Endothelial cell of umbilical vein (primary cell): ENCODE results near the gene PDE3B. TPM values are rescaled to one million over a fixed set of nuclear protein-coding genes. Genes with fewer than 3 reads are reported as not detected.

Experiments
- BruUV-seq: library from RNA; stranded (reverse); fragments of 400-500 nt; replicated peaks from 2 replicates; lab custom pipeline; 2021; lab: Mats Ljungman, UMichigan
- CTCF ChIA-PET: fragments of 300-600, 350-600 bp; sonication (Branson Sonifier 250); formaldehyde crosslinking; loops from one replicate; lab custom pipeline; 2021; ENCODE audit warnings: antibody characterized with exemption, inconsistent platforms; lab: Charles Lee
- POLR2A ChIA-PET: fragments of 300-600, 350-600 bp; sonication (Branson Sonifier 250); formaldehyde crosslinking; loops from one replicate; lab custom pipeline; 2021; ENCODE audit warnings: antibody characterized with exemption, inconsistent platforms; lab: Charles Lee
- DNase-seq: peaks from one replicate; pipeline ENCODE4 v3.0.0-alpha.2; 2011; ENCODE audit warnings: low read depth, low spot score
- FAIRE-seq: peaks from 2 replicates; lab custom pipeline; 2011; peaks lifted over from hg19 to GRCh38; lab: Jason Lieb, UNC
- H2AFZ ChIP-seq: 2 replicates; pipeline ENCODE4 v1.6.0; 2012; ENCODE audit warnings: low read depth, low read length, control low read depth, inconsistent platforms
- H3K27ac ChIP-seq: 2 replicates; pipeline ENCODE4 v1.5.1; 2011; ENCODE audit warnings: low read depth, mild to moderate bottlenecking, control low read depth, low read length, moderate library complexity; ENCODE audit not compliant: insufficient read depth
- H3K27me3 ChIP-seq, 2 experiments: 2 replicates each; pipeline versions ENCODE4 v1.6.0 to v1.6.1; 2011; ENCODE audit warnings: low read length in 2 of 2, mixed read lengths in 1 of 2; ENCODE audit not compliant: control insufficient read depth in 2 of 2, insufficient read depth in 2 of 2
- H3K36me3 ChIP-seq, 2 experiments: 2 replicates in 1 of 2; 3 replicates in 1 of 2; pipeline ENCODE4 v1.5.1; 2011; ENCODE audit warnings: low read length in 2 of 2, mild to moderate bottlenecking in 1 of 2, moderate library complexity in 1 of 2; ENCODE audit not compliant: control insufficient read depth in 2 of 2, insufficient read depth in 2 of 2; ENCODE audit errors: extremely low read depth in 1 of 2
- H3K4me1 ChIP-seq: 3 replicates; pipeline ENCODE4 v1.5.1; 2011; ENCODE audit warnings: mild to moderate bottlenecking, low read length; ENCODE audit not compliant: control insufficient read depth, insufficient read depth; ENCODE audit errors: extremely low read depth
- H3K4me2 ChIP-seq: 2 replicates; pipeline ENCODE4 v1.6.1; 2011; ENCODE audit warnings: low read length, control low read depth, mixed read lengths; ENCODE audit not compliant: insufficient read depth
- H3K4me3 ChIP-seq, 3 experiments: fragments of 200-600 bp in 1 of 3; sonication (generic), shearing (Covaris generic) in 1 of 3; replicated peaks in 1 of 3; 2 replicates each; pipeline ENCODE4 v1.5.1; 2011 to 2016; ENCODE audit warnings: control low read depth in 3 of 3, low read length in 3 of 3, mild to moderate bottlenecking in 2 of 3, inconsistent platforms in 1 of 3, low read depth in 1 of 3, moderate library complexity in 1 of 3; ENCODE audit not compliant: insufficient read depth in 1 of 3
- H3K79me2 ChIP-seq: 2 replicates; pipeline ENCODE4 v1.6.0; 2012; ENCODE audit warnings: low read length, inconsistent platforms; ENCODE audit not compliant: control insufficient read depth, insufficient read depth
- H3K9ac ChIP-seq: replicated peaks from 2 replicates; pipeline ENCODE3; 2011; ENCODE audit warnings: low read length, control low read depth; ENCODE audit not compliant: insufficient read depth; ENCODE audit errors: extremely low read depth
- H3K9me1 ChIP-seq: replicated peaks from 3 replicates; pipeline ENCODE4 v1.6.0; 2011; ENCODE audit warnings: mild to moderate bottlenecking, low read length; ENCODE audit not compliant: control insufficient read depth, insufficient read depth; ENCODE audit errors: extremely low read depth
- H3K9me3 ChIP-seq: replicated peaks from 2 replicates; pipeline ENCODE4 v1.5.1; 2012; ENCODE audit warnings: low read length, inconsistent platforms; ENCODE audit not compliant: control insufficient read depth, insufficient read depth
- H4K20me1 ChIP-seq: replicated peaks from 2 replicates; pipeline ENCODE3; 2011; ENCODE audit warnings: mild to moderate bottlenecking, low read length; ENCODE audit not compliant: control insufficient read depth, insufficient read depth; ENCODE audit errors: extremely low read depth
- FOS ChIP-seq: IDR thresholded peaks from 2 replicates; pipeline ENCODE4 v1.6.1; 2011; ENCODE audit warnings: mild to moderate bottlenecking, low read length, moderate library complexity, borderline replicate concordance; ENCODE audit not compliant: insufficient read depth
- GATA2 ChIP-seq: IDR thresholded peaks from 2 replicates; pipeline ENCODE4 v1.7.0; 2011; ENCODE audit warnings: low read depth, mild to moderate bottlenecking, moderate library complexity, mixed read lengths, low read length; ENCODE audit not compliant: insufficient read length, insufficient read depth
- JUN ChIP-seq: IDR thresholded peaks from 2 replicates; pipeline ENCODE4 v1.6.1; 2011; ENCODE audit warnings: borderline replicate concordance, low read depth; ENCODE audit not compliant: insufficient read length, insufficient read depth
- POLR2A ChIP-seq: IDR thresholded peaks from 2 replicates; pipeline ENCODE4 v1.6.1; 2012; ENCODE audit warnings: low read depth, mild to moderate bottlenecking, control low read depth, low read length
- POLR2AphosphoS5 ChIP-seq: IDR thresholded peaks from 2 replicates; pipeline ENCODE4 v1.6.1; 2012; ENCODE audit warnings: low read depth, mild to moderate bottlenecking, control low read depth, low read length, moderate library complexity; ENCODE audit not compliant: insufficient read depth
- dilution Hi-C: fragments of 300-500 bp; cut with MboI; formaldehyde crosslinking; loops from one replicate; pipeline ENCODE4 v1.15.0; 2019; ENCODE audit warnings: low sequenced_read_pairs; ENCODE audit not compliant: extremely low pct_ligation_motif_present
- intact Hi-C: fragments of 100-400 bp; cut with micrococcal nuclease; formaldehyde crosslinking; loops from one replicate; pipeline ENCODE4 v1.10.0; 2022
- polyA plus RNA-seq, 4 experiments: library from polyadenylated mRNA; depleted of rRNA in 3 of 4; stranded (reverse) in 3 of 4; unstranded in 1 of 4; fragments of >200 nt; gene quantifications; 2 replicates each; pipeline versions ENCODE4 v1.2.1 to v1.2.3, GENCODE V29; 2011 to 2012; ENCODE audit warnings: missing spikeins in 1 of 4
- total RNA-seq: library from RNA; stranded (reverse); gene quantifications from 2 replicates; pipeline ENCODE4 v1.2.3, GENCODE V29; 2021
- TF ChIP-seq, protein P1 (sequence below): IDR thresholded peaks from 2 replicates; pipeline ENCODE4 v1.6.1; 2011; ENCODE audit not compliant: insufficient read depth, insufficient read length
- TF ChIP-seq, protein P2 (sequence below), 2 donors: IDR thresholded peaks; 1 replicate in 1 of 2; 2 replicates in 1 of 2; pipeline ENCODE4 v1.5.1; 2011; ENCODE audit warnings: low read length in 2 of 2, mild to moderate bottlenecking in 2 of 2, moderate library complexity in 2 of 2, control low read depth in 1 of 2, inconsistent platforms in 1 of 2, low read depth in 1 of 2; ENCODE audit not compliant: insufficient read depth in 1 of 2; ENCODE audit errors: extremely low read depth in 1 of 2

The PDE3B gene
- total and polyA plus RNA-seq, 2 donors (not counting 3 experiments of a cell fraction or from before 2014, with no cell fraction given), result 0.26 to 1.9 TPM

GRCh38 chr11:14914536-14914935, 270.9 kb downstream of the PDE3B start:
- Histone ChIP-seq H3K9me1 (no peaks in the 10 kb centered on the region), H3K36me3 (no peaks in the 10 kb centered on the region), H3K27me3 (peaks cover 2 to 17% of the 10 kb centered on the region in 2 experiments), H3K4me3 (no peak overlapping the region), H4K20me1 (no peaks in the 10 kb centered on the region), H3K9me3 (no peaks in the 10 kb centered on the region), H3K79me2 (no peaks in the 10 kb centered on the region), H2AFZ (no peak overlapping the region), H3K4me1 (no peaks in the 10 kb centered on the region), H3K27ac (no peak overlapping the region), H3K4me2 (no peak overlapping the region), H3K9ac (no peak overlapping the region)
- CTCF ChIA-PET, result interaction anchor here (0.7 to 1.0 kb wide), 3 partner anchors 8 to 160 kb away, joined by 3 read pairs; no protein-coding TSS in a partner anchor
- intact Hi-C loops, result no loop called here
- POLR2A ChIA-PET, result no interaction called here
- no TSS peak for BruUV-seq
- dilution Hi-C loops, result no loop called here
- DNase-seq (no peak), FAIRE-seq (no peak)
- TF ChIP-seq POLR2A (no peak), JUN (no peak), FOS (no peak), GATA2 (no peak), POLR2AphosphoS5 (no peak)
- TF ChIP-seq, protein P1, sequence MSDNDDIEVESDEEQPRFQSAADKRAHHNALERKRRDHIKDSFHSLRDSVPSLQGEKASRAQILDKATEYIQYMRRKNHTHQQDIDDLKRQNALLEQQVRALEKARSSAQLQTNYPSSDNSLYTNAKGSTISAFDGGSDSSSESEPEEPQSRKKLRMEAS, result no peak
- TF ChIP-seq, protein P2, sequence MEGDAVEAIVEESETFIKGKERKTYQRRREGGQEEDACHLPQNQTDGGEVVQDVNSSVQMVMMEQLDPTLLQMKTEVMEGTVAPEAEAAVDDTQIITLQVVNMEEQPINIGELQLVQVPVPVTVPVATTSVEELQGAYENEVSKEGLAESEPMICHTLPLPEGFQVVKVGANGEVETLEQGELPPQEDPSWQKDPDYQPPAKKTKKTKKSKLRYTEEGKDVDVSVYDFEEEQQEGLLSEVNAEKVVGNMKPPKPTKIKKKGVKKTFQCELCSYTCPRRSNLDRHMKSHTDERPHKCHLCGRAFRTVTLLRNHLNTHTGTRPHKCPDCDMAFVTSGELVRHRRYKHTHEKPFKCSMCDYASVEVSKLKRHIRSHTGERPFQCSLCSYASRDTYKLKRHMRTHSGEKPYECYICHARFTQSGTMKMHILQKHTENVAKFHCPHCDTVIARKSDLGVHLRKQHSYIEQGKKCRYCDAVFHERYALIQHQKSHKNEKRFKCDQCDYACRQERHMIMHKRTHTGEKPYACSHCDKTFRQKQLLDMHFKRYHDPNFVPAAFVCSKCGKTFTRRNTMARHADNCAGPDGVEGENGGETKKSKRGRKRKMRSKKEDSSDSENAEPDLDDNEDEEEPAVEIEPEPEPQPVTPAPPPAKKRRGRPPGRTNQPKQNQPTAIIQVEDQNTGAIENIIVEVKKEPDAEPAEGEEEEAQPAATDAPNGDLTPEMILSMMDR (IDR thresholded peaks at IDR 0.05; ENCODE audit: extremely low read depth in 1 of 2, insufficient read depth in 1 of 2, low read depth in 1 of 2, low read length in 2 of 2), result no peak
